ENCODE measurements around the gene SECTM1.

SECTM1 gene

DNA sequence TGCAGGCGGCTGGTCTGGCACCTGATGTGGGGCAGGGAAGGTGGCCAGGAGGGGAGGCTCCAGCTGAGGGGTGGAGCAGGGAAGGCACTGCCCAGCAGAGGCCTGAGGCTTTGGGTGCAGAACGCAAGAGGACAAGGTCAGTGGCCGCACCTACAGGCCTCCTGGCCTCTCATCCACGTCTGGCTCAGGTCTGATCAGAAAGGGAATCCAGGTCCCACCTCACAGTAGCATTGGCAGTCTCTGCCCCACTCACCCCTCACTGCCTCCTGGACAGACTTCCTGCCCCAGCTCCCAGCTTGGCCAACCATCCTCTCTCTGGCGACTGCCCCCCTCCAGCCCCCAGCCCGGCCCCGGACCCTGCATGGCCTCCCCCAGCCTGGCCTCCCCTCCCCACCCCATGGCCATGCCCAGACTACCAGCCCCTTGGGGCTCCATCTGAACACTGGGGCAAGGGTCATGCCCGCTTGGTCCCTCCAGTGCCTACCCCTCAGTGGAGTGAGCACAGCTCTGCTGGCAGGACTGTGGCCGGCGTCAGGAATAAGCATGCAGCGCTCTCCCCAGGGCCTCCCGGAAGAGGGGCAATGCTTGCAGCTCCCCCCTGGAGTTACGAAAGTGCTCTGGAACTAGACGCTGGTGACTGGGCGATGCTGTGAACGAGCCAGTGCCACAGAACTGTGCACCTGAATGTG lies 42.6 kb upstream of the SECTM1 start:
- DNase-seq: no peak
- H2BK12ac ChIP-seq (ENCODE audit: low read length in 2 of 2): no peak overlapping the region
- H2BK15ac ChIP-seq (ENCODE audit: low read depth, poor library complexity, severe bottlenecking): no peak overlapping the region
- H2BK120ac ChIP-seq (ENCODE audit: low read depth, low read length): no peak overlapping the region
- H3K79me1 ChIP-seq (replicated peaks; ENCODE audit: low read length, poor library complexity, severe bottlenecking): no peaks in the 10 kb centered on the region
- peaks cover 45 to 74% of the 10 kb centered on the region in 2 experiments for H3K27me3 ChIP-seq (ENCODE audit: control insufficient read depth in 1 of 2, insufficient read depth in 1 of 2, low read length in 2 of 2)
- no peak overlapping the region for H3K18ac ChIP-seq (ENCODE audit: low read depth in 1 of 2, low read length in 2 of 2)
- no peak overlapping the region for H3K4ac ChIP-seq (ENCODE audit: low read depth in 1 of 2, low read length in 2 of 2)
- peaks cover 0 to 3% of the 10 kb centered on the region in 2 experiments for H3K36me3 ChIP-seq (ENCODE audit: control insufficient read depth in 1 of 2, insufficient read depth in 2 of 2, low read depth in 1 of 2, low read length in 2 of 2)
- 78% methylated on average over 15 of the region's 16 CpGs for WGBS
- no peak overlapping the region for H3K27ac ChIP-seq (ENCODE audit: low read length, poor library complexity, severe bottlenecking)
- no peak overlapping the region for H3K14ac ChIP-seq (ENCODE audit: low read length in 2 of 2)
- H3K23ac ChIP-seq (ENCODE audit: low read length in 2 of 2): no peak overlapping the region
- no peak overlapping the region for H3K4me3 ChIP-seq (ENCODE audit: insufficient read depth in 1 of 2, low read depth in 1 of 2, low read length in 2 of 2)
- H3K4me2 ChIP-seq (ENCODE audit: low read length, poor library complexity, severe bottlenecking): no peak overlapping the region
- H2BK5ac ChIP-seq (ENCODE audit: low read depth, low read length, poor library complexity, severe bottlenecking): no peak overlapping the region
- no peak overlapping the region for H4K91ac ChIP-seq (ENCODE audit: low read length)
- no peak overlapping the region for H3K9ac ChIP-seq (ENCODE audit: low read length)
- no peaks in the 10 kb centered on the region for H3K9me3 ChIP-seq (ENCODE audit: control insufficient read depth, low read length)
- H2AFZ ChIP-seq (ENCODE audit: low read depth, low read length): no peak overlapping the region
- no peak overlapping the region for H4K8ac ChIP-seq (ENCODE audit: low read length)
- H3K4me1 ChIP-seq (ENCODE audit: control insufficient read depth, insufficient read depth, low read depth, low read length): peaks cover 13% of the 10 kb centered on the region
- no peak overlapping the region for H2AK5ac ChIP-seq (ENCODE audit: low read length, severe bottlenecking)

DNA sequence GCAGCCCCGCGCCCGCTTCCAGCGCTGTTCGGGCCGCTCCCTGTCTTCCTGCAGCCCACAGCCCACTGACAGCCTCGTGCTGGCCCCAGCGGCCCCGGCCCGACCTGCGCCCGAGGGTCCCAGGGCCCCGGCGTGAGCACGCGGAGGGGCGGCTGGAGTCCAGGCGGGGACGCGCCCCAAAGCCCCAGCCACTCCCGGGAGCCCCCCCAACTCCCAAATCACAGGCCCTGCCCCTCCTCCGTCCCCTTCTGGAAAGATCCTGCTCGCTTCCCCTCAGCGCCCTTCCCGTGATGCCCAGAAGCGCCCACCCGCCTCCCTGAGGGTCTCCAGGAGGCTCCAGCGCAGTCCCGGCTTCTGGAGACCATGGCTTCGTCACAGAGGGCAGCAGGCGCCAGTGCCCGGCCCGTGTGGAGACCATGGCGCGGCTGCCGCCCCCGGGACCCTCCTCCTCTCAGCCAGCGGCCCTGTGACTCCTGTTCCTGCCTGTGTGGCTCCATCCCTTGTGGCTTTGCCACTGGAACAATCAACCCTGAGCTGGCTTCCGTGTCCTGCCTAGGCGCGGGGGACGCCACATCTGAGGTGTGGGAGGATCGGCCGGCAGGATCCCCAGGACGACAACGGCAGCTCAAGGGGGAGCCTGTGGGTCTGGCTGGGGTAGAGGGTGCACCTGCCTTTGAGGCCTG lies 41.9 kb upstream of the SECTM1 start:
- no peak overlapping the region for H3K27ac ChIP-seq (ENCODE audit: low read length, poor library complexity, severe bottlenecking)
- no peak overlapping the region for H2AK5ac ChIP-seq (ENCODE audit: low read length, severe bottlenecking)
- no peak overlapping the region for H3K9ac ChIP-seq (ENCODE audit: low read length)
- peaks cover 52 to 81% of the 10 kb centered on the region in 2 experiments for H3K27me3 ChIP-seq (ENCODE audit: control insufficient read depth in 1 of 2, insufficient read depth in 1 of 2, low read length in 2 of 2)
- DNase-seq: no peak
- WGBS: 92% methylated on average over 46 of the region's 46 CpGs
- peaks cover 0 to 3% of the 10 kb centered on the region in 2 experiments for H3K36me3 ChIP-seq (ENCODE audit: control insufficient read depth in 1 of 2, insufficient read depth in 2 of 2, low read depth in 1 of 2, low read length in 2 of 2)
- H3K4me1 ChIP-seq (ENCODE audit: control insufficient read depth, insufficient read depth, low read depth, low read length): peaks cover 15% of the 10 kb centered on the region
- H2BK5ac ChIP-seq (ENCODE audit: low read depth, low read length, poor library complexity, severe bottlenecking): no peak overlapping the region
- H3K4me3 ChIP-seq (ENCODE audit: insufficient read depth in 1 of 2, low read depth in 1 of 2, low read length in 2 of 2): no peak overlapping the region
- no peak overlapping the region for H3K4ac ChIP-seq (ENCODE audit: low read depth in 1 of 2, low read length in 2 of 2)
- no peak overlapping the region for H4K8ac ChIP-seq (ENCODE audit: low read length)
- H3K4me2 ChIP-seq (ENCODE audit: low read length, poor library complexity, severe bottlenecking): no peak overlapping the region
- no peak overlapping the region for H3K14ac ChIP-seq (ENCODE audit: low read length in 2 of 2)
- no peak overlapping the region for H2BK12ac ChIP-seq (ENCODE audit: low read length in 2 of 2)
- no peak overlapping the region for H2BK15ac ChIP-seq (ENCODE audit: low read depth, poor library complexity, severe bottlenecking)
- no peaks in the 10 kb centered on the region for H3K9me3 ChIP-seq (ENCODE audit: control insufficient read depth, low read length)
- H3K23ac ChIP-seq (ENCODE audit: low read length in 2 of 2): no peak overlapping the region
- no peaks in the 10 kb centered on the region for H3K79me1 ChIP-seq (replicated peaks; ENCODE audit: low read length, poor library complexity, severe bottlenecking)
- H3K18ac ChIP-seq (ENCODE audit: low read depth in 1 of 2, low read length in 2 of 2): no peak overlapping the region
- no peak overlapping the region for H4K91ac ChIP-seq (ENCODE audit: low read length)
- no peak overlapping the region for H2BK120ac ChIP-seq (ENCODE audit: low read depth, low read length)
- no peak overlapping the region for H2AFZ ChIP-seq (ENCODE audit: low read depth, low read length)

DNA sequence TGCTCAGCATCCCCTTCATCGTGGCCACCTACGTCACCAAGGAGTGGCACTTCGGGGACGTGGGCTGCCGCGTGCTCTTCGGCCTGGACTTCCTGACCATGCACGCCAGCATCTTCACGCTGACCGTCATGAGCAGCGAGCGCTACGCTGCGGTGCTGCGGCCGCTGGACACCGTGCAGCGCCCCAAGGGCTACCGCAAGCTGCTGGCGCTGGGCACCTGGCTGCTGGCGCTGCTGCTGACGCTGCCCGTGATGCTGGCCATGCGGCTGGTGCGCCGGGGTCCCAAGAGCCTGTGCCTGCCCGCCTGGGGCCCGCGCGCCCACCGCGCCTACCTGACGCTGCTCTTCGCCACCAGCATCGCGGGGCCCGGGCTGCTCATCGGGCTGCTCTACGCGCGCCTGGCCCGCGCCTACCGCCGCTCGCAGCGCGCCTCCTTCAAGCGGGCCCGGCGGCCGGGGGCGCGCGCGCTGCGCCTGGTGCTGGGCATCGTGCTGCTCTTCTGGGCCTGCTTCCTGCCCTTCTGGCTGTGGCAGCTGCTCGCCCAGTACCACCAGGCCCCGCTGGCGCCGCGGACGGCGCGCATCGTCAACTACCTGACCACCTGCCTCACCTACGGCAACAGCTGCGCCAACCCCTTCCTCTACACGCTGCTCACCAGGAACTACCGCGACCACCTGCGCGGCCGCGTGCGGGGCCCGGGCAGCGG lies 41.2 kb upstream of the SECTM1 start:
- H2AK5ac ChIP-seq (ENCODE audit: low read length, severe bottlenecking): no peak overlapping the region
- H3K36me3 ChIP-seq (ENCODE audit: control insufficient read depth in 1 of 2, insufficient read depth in 2 of 2, low read depth in 1 of 2, low read length in 2 of 2): peaks cover 0 to 2% of the 10 kb centered on the region in 2 experiments
- peaks cover 54 to 80% of the 10 kb centered on the region in 2 experiments for H3K27me3 ChIP-seq (ENCODE audit: control insufficient read depth in 1 of 2, insufficient read depth in 1 of 2, low read length in 2 of 2)
- H3K23ac ChIP-seq (ENCODE audit: low read length in 2 of 2): no peak overlapping the region
- no peaks in the 10 kb centered on the region for H3K79me1 ChIP-seq (replicated peaks; ENCODE audit: low read length, poor library complexity, severe bottlenecking)
- H4K8ac ChIP-seq (ENCODE audit: low read length): no peak overlapping the region
- no peak overlapping the region for H2BK12ac ChIP-seq (ENCODE audit: low read length in 2 of 2)
- no peak overlapping the region for H3K9ac ChIP-seq (ENCODE audit: low read length)
- no peak overlapping the region for H3K4me2 ChIP-seq (ENCODE audit: low read length, poor library complexity, severe bottlenecking)
- no peaks in the 10 kb centered on the region for H3K9me3 ChIP-seq (ENCODE audit: control insufficient read depth, low read length)
- H2AFZ ChIP-seq (ENCODE audit: low read depth, low read length): no peak overlapping the region
- no peak overlapping the region for H3K4me3 ChIP-seq (ENCODE audit: insufficient read depth in 1 of 2, low read depth in 1 of 2, low read length in 2 of 2)
- no peak overlapping the region for H3K14ac ChIP-seq (ENCODE audit: low read length in 2 of 2)
- H2BK5ac ChIP-seq (ENCODE audit: low read depth, low read length, poor library complexity, severe bottlenecking): no peak overlapping the region
- H2BK120ac ChIP-seq (ENCODE audit: low read depth, low read length): no peak overlapping the region
- H3K18ac ChIP-seq (ENCODE audit: low read depth in 1 of 2, low read length in 2 of 2): no peak overlapping the region
- H3K27ac ChIP-seq (ENCODE audit: low read length, poor library complexity, severe bottlenecking): no peak overlapping the region
- no peak overlapping the region for H2BK15ac ChIP-seq (ENCODE audit: low read depth, poor library complexity, severe bottlenecking)
- H4K91ac ChIP-seq (ENCODE audit: low read length): no peak overlapping the region
- no peak overlapping the region for H3K4ac ChIP-seq (ENCODE audit: low read depth in 1 of 2, low read length in 2 of 2)
- WGBS: 83% methylated on average over 74 of the region's 79 CpGs
- H3K4me1 ChIP-seq (ENCODE audit: control insufficient read depth, insufficient read depth, low read depth, low read length): peaks cover 16% of the 10 kb centered on the region
- DNase-seq: no peak
